HCT116 (cell line): ENCODE measurements around the gene ARHGAP45. TPM values are rescaled to one million over a fixed set of nuclear protein-coding genes. Genes with fewer than 3 reads are reported as not detected.

ENCODE experiments used
- total RNA-seq: library from RNA; stranded (reverse); gene quantifications from one replicate; pipeline ENCODE4 v1.2.1, GENCODE V29; 2021; ENCODE audit not compliant: unreplicated experiment

The ARHGAP45 gene
- total RNA-seq, 1 experiment from 2014 or later = 30.4 TPM

Other genes with a start within 250 kb of the ARHGAP45 start
- gene PLPPR3, start 245.2 kb upstream of the ARHGAP45 start, total RNA-seq = 0.27 TPM
- not detected for gene AZU1, start 239.3 kb upstream of the ARHGAP45 start, total RNA-seq
- 2.7 TPM for gene PRTN3, start 226.2 kb upstream of the ARHGAP45 start, total RNA-seq
- gene ELANE, start 214.9 kb upstream of the ARHGAP45 start, total RNA-seq = not detected
- gene CFD, start 207.5 kb upstream of the ARHGAP45 start, total RNA-seq = 80.2 TPM
- 73.6 TPM for gene MED16, start 174.0 kb upstream of the ARHGAP45 start, total RNA-seq
- not detected for gene RNU6-9, start 173.7 kb upstream of the ARHGAP45 start, total RNA-seq
- 92.3 TPM for gene R3HDM4, start 153.9 kb upstream of the ARHGAP45 start, total RNA-seq
- 5.9 TPM for gene KISS1R, start 149.8 kb upstream of the ARHGAP45 start, total RNA-seq
- 21.8 TPM for gene ARID3A, start 141.1 kb upstream of the ARHGAP45 start, total RNA-seq
- 124 TPM for gene WDR18, start 82.8 kb upstream of the ARHGAP45 start, total RNA-seq
- 0.69 TPM for gene GRIN3B, start 66.7 kb upstream of the ARHGAP45 start, total RNA-seq
- gene TMEM259, start 46.0 kb upstream of the ARHGAP45 start, total RNA-seq = 202 TPM
- not detected for gene RNU6-2, start 45.6 kb upstream of the ARHGAP45 start, total RNA-seq
- 212 TPM for gene CNN2, start 40.6 kb upstream of the ARHGAP45 start, total RNA-seq
- gene ABCA7, start 27.1 kb upstream of the ARHGAP45 start, total RNA-seq = 91.4 TPM
- 281 TPM for gene POLR2E, start 28.2 kb downstream of the ARHGAP45 start, total RNA-seq
- 481 TPM for gene GPX4, start 36.8 kb downstream of the ARHGAP45 start, total RNA-seq
- 66.4 TPM for gene SBNO2, start 107.1 kb downstream of the ARHGAP45 start, total RNA-seq
- 86.9 TPM for gene STK11, start 138.6 kb downstream of the ARHGAP45 start, total RNA-seq
- gene CBARP, start 170.8 kb downstream of the ARHGAP45 start, total RNA-seq = 23.8 TPM
- 428 TPM for gene ATP5F1D, start 174.6 kb downstream of the ARHGAP45 start, total RNA-seq
- gene MIDN, start 181.4 kb downstream of the ARHGAP45 start, total RNA-seq = 146 TPM
- 276 TPM for gene CIRBP, start 202.2 kb downstream of the ARHGAP45 start, total RNA-seq
- 77.1 TPM for gene FAM174C, start 208.4 kb downstream of the ARHGAP45 start, total RNA-seq
- 12.2 TPM for gene EFNA2, start 218.7 kb downstream of the ARHGAP45 start, total RNA-seq